Sigmoid colon (tissue), 4 donors: Measurements from ENCODE around the gene GPR160.
"Not testable (repeated sequence)": the region's sequence is repeated elsewhere in the genome, so short reads cannot be mapped to it uniquely, and the experiment has no call there.

Experiments
- CTCF ChIP-seq, 4 experiments: fragments of 450-650 bp in 3 of 4; fragments of 200-600 bp in 1 of 4; IDR thresholded peaks; one replicate each; pipeline ENCODE4 v1.5.1; 2016 to 2019; ENCODE audit warnings: antibody characterized with exemption in 4 of 4, mild to moderate bottlenecking in 3 of 4, moderate library complexity in 2 of 4
- EP300 ChIP-seq, 4 donors: sonication (generic); formaldehyde crosslinking; IDR thresholded peaks; one replicate each; pipeline ENCODE4 v1.6.1; 2017; ENCODE audit warnings: antibody characterized with exemption in 4 of 4
- POLR2A ChIP-seq, 2 donors: fragments of 450-650 bp; IDR thresholded peaks; one replicate each; pipeline ENCODE4 v1.6.1; 2016; ENCODE audit warnings: antibody characterized with exemption in 2 of 2, mild to moderate bottlenecking in 2 of 2, moderate library complexity in 2 of 2

GRCh38 chr3:170019306-170019705 is 18.5 kb upstream of the GPR160 start:
- TF ChIP-seq CTCF, EP300, POLR2A (IDR thresholded peaks at IDR 0.05): not testable (repeated sequence)
